K562 (cell line): ENCODE data around the gene PPP1R9A. TPM values are rescaled to one million over a fixed set of nuclear protein-coding genes. Genes with fewer than 3 reads are reported as not detected.

ENCODE experiments used
- ATAC-seq: fragments of 200-7000 bp; cut with Tn5 transposase; 3 replicates; pipeline ENCODE4 v1.9.1; 2020; ENCODE audit warnings: moderate library complexity
- BruUV-seq: library from RNA; stranded (reverse); fragments of 400-500 nt; replicated peaks from 2 replicates; lab custom pipeline; 2021; lab: Mats Ljungman, UMichigan
- CTCF ChIA-PET: fragments of 300-600 bp; formaldehyde crosslinking; extraction: SDS; loops from one replicate; lab custom pipeline; 2021; ENCODE audit warnings: low intra/inter-chr PET ratio; lab: Yijun Ruan, JAX
- POLR2A ChIA-PET: fragments of 300-600, 350-650 bp; sonication (Branson Sonifier 250); formaldehyde crosslinking; extraction: SDS; loops from one replicate; lab custom pipeline; 2021; ENCODE audit warnings: antibody characterized with exemption, inconsistent platforms; lab: Yijun Ruan, JAX
- DNase-seq, 4 experiments: peaks; one replicate each; pipeline versions ENCODE4 v3.0.0 to v3.0.0-alpha.2; 2011 to 2018; ENCODE audit warnings: low spot score in 3 of 4, mixed read lengths in 3 of 4; ENCODE audit errors: extremely low read depth in 1 of 4
- FAIRE-seq: peaks from 2 replicates; lab custom pipeline; 2011; peaks lifted over from hg19 to GRCh38; lab: Jason Lieb, UNC
- H2AFZ ChIP-seq: 2 replicates; pipeline ENCODE4 v1.6.0; 2011; ENCODE audit warnings: low read depth, low read length, control low read depth, inconsistent platforms
- H3K27ac ChIP-seq: fragments of 200-600 bp; 3 replicates; pipeline ENCODE4 v1.8.0; 2011; ENCODE audit warnings: low read depth, mild to moderate bottlenecking, control low read depth, inconsistent platforms, low read length, moderate library complexity, mixed read lengths; ENCODE audit errors: extremely low read depth
- H3K27me3 ChIP-seq, 2 experiments: fragments of 300-600 bp in 1 of 2; 2 replicates in 1 of 2; 3 replicates in 1 of 2; pipeline versions ENCODE4 v1.6.0 to v1.8.0; 2011; ENCODE audit warnings: inconsistent platforms in 2 of 2, low read length in 2 of 2, mild to moderate bottlenecking in 1 of 2, mixed read lengths in 1 of 2, moderate library complexity in 1 of 2; ENCODE audit not compliant: control insufficient read depth in 2 of 2, insufficient read depth in 2 of 2
- H3K36me3 ChIP-seq: fragments of 300-600 bp; 3 replicates; pipeline ENCODE4 v1.8.0; 2011; ENCODE audit warnings: mild to moderate bottlenecking, low read length, inconsistent platforms; ENCODE audit not compliant: control insufficient read depth, insufficient read depth
- H3K4me1 ChIP-seq, 2 experiments: fragments of 200-600 bp in 1 of 2; replicated peaks in 1 of 2; 2 replicates in 1 of 2; 3 replicates in 1 of 2; pipeline versions ENCODE4 v1.5.1 to v1.8.0; 2011; ENCODE audit warnings: inconsistent platforms in 2 of 2, low read length in 2 of 2, mild to moderate bottlenecking in 1 of 2, mixed read lengths in 1 of 2, moderate library complexity in 1 of 2; ENCODE audit not compliant: control insufficient read depth in 2 of 2, insufficient read depth in 2 of 2
- H3K4me2 ChIP-seq: 2 replicates; pipeline ENCODE4 v1.6.1; 2011; ENCODE audit warnings: low read length, control low read depth, inconsistent platforms, mixed read lengths; ENCODE audit not compliant: insufficient read depth
- H3K4me3 ChIP-seq: fragments of 200-600 bp; sonication (generic), shearing (Covaris generic); 2 replicates; pipeline ENCODE4 v1.5.1; 2016; ENCODE audit warnings: control low read depth, inconsistent platforms
- H3K79me2 ChIP-seq: fragments of 200-600 bp; 3 replicates; pipeline ENCODE4 v1.8.0; 2011; ENCODE audit warnings: low read length, inconsistent platforms; ENCODE audit not compliant: control insufficient read depth, insufficient read depth
- H3K9ac ChIP-seq, 2 experiments: 2 replicates each; pipeline versions ENCODE4 v1.6.0 to v1.6.1; 2011; ENCODE audit warnings: low read depth in 2 of 2, low read length in 2 of 2, control low read depth in 1 of 2, inconsistent platforms in 1 of 2, mild to moderate bottlenecking in 1 of 2, mixed read lengths in 1 of 2; ENCODE audit not compliant: insufficient read depth in 1 of 2
- H3K9me1 ChIP-seq: one replicate; pipeline ENCODE4 v1.6.0; 2011; ENCODE audit warnings: inconsistent platforms, mild to moderate bottlenecking, low read length, moderate library complexity; ENCODE audit not compliant: control insufficient read depth, insufficient read depth
- H3K9me3 ChIP-seq: replicated peaks from 2 replicates; pipeline ENCODE4 v1.5.1; 2011; ENCODE audit warnings: low read depth, low read length, inconsistent platforms; ENCODE audit not compliant: control insufficient read depth, insufficient read depth
- H4K20me1 ChIP-seq: replicated peaks from 2 replicates; pipeline ENCODE4 v1.6.1; 2011; ENCODE audit warnings: low read length, inconsistent platforms, mixed read lengths; ENCODE audit not compliant: control insufficient read depth, insufficient read depth
- ARNT ChIP-seq, 2 experiments: fragments of 450-650 bp; IDR thresholded peaks; 2 replicates each; pipeline ENCODE4 v1.6.1; 2016; ENCODE audit warnings: mild to moderate bottlenecking in 1 of 2
- CBFA2T2 ChIP-seq: fragments of 450-650 bp; conservative IDR thresholded peaks from 2 replicates; pipeline ENCODE4 v1.6.1; 2017; ENCODE audit warnings: mild to moderate bottlenecking
- DACH1 ChIP-seq: fragments of 450-650 bp; IDR thresholded peaks from 2 replicates; pipeline ENCODE4 v1.6.1; 2018; ENCODE audit not compliant: partially characterized antibody
- ESRRB ChIP-seq: fragments of 250-450 bp; sonication (Bioruptor Pico); IDR thresholded peaks from 2 replicates; pipeline ENCODE4 v1.5.0; 2020; ENCODE audit warnings: mild to moderate bottlenecking, moderate library complexity, borderline replicate concordance
- FUS ChIP-seq: fragments of 200-400 bp; formaldehyde crosslinking; optimal IDR thresholded peaks from 2 replicates; pipeline ENCODE3; 2017; ENCODE audit warnings: low read depth, low read length
- PCBP1 ChIP-seq: fragments of 200-400 bp; formaldehyde crosslinking; IDR thresholded peaks from 2 replicates; pipeline ENCODE4 v1.6.1; 2018; ENCODE audit warnings: mild to moderate bottlenecking, low read depth, low read length; ENCODE audit not compliant: poor library complexity, severe bottlenecking
- POLR3G ChIP-seq: IDR thresholded peaks from 2 replicates; pipeline ENCODE4 v1.6.1; 2011; ENCODE audit not compliant: insufficient read length, insufficient replicate concordance; ENCODE audit errors: extremely low read depth
- U2AF1 ChIP-seq: fragments of 200-400 bp; formaldehyde crosslinking; optimal IDR thresholded peaks from 2 replicates; pipeline ENCODE3; 2017; ENCODE audit warnings: mild to moderate bottlenecking, low read depth, low read length, moderate library complexity
- ZNF217 ChIP-seq: sonication (generic); formaldehyde crosslinking; IDR thresholded peaks from 2 replicates; pipeline ENCODE4 v1.8.0; 2022; ENCODE audit warnings: mild to moderate bottlenecking, missing genetic modification reagents
- ZNF311 ChIP-seq: fragments of 250-450 bp; sonication (Bioruptor Pico); IDR thresholded peaks from 2 replicates; pipeline ENCODE4 v1.4.0; 2020; ENCODE audit warnings: mild to moderate bottlenecking, moderate library complexity
- ZNF551 ChIP-seq: fragments of 250-450 bp; sonication (Bioruptor Pico); IDR thresholded peaks from 2 replicates; pipeline ENCODE4 v1.5.0; 2021; ENCODE audit warnings: mild to moderate bottlenecking, moderate library complexity
- WGBS: fragments of 100-300 bp; shearing (Covaris generic); methylation state at CpG from one replicate; pipeline ENCODE4 v1.1.6; 2016; ENCODE audit warnings: low coverage, mixed read lengths; ENCODE audit not compliant: insufficient coverage; ENCODE audit errors: missing lambda C conversion rate; 5-methylcytosine and 5-hydroxymethylcytosine counted together
- in situ Hi-C: fragments of 300-500 bp; cut with MboI; formaldehyde crosslinking; loops from 4 replicates; pipeline ENCODE4 v1.15.0; 2018; ENCODE audit warnings: inconsistent platforms, mixed read lengths
- intact Hi-C: fragments of 100-400 bp; cut with micrococcal nuclease; formaldehyde crosslinking; loops from 2 replicates; pipeline ENCODE4 v1.14.2; 2022
- polyA plus RNA-seq, 8 experiments: library from polyadenylated mRNA; depleted of rRNA in 4 of 8; stranded (reverse) in 5 of 8; unstranded in 3 of 8; fragments of >200 nt; fragmentation: Nextera tagmentation in 2 of 8; fragmentation: Illumina TruSeq in 1 of 8; extraction: Ambion mirVana in 2 of 8; extraction: Trizol in 1 of 8; gene quantifications; 2 replicates each; pipeline versions ENCODE4 v1.2.1 to v1.2.3, GENCODE V29; 2011 to 2014; ENCODE audit warnings: inconsistent platforms in 1 of 8, missing spikeins in 1 of 8
- total RNA-seq, 7 experiments: library from RNA; depleted of rRNA in 6 of 7; stranded (reverse); fragments of >200 nt in 6 of 7; fragmentation: Illumina TruSeq in 2 of 7; extraction: Trizol in 2 of 7; gene quantifications; 2 replicates each; pipeline versions ENCODE4 v1.2.1 to v1.2.3, GENCODE V29; 2011 to 2021; ENCODE audit warnings: low replicate concordance in 1 of 7
- TF ChIP-seq, protein P1 (sequence below): sonication (generic); formaldehyde crosslinking; IDR thresholded peaks from 2 replicates; pipeline ENCODE4 v1.8.1; 2022; ENCODE audit warnings: missing genetic modification reagents

Gene PPP1R9A
- total and polyA plus RNA-seq, 9 of the 15 experiments (the other 6 are each of a cell fraction or from before 2014, with no cell fraction given), result 0.24 TPM; not detected in 8

DNA sequence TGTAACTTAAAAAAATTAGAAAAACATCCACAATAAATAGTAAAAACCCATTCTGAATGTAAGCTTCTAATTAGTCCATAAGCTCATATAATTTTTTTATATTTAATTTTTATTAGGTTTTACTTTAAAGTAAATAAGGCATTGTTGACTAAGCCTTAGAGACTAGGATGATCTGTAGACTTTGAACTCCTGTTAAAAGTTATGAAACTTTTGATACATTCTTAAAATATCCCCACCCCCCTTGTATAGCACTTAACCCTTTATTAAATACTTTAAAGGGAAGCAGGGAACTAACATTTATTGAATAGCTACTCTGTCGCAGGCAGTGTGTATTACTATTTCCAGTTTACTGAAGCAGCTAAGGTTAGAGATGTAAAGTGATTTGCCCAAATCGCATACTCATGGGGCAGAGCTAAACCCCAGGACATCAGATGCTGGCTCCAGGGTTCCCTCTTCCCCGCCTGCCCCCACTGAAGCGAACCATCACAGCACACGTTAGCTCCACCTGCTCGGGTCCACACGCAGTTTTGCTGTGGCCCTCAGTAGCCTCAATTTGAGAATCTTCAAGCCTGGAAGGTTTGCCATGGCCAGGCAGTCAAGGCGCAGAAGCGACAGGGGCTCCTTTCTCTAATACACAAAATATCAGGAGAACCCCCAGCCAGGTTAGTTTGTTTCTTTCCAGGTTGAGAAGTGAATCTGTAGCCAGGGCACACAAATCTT lies 416.2 kb downstream of the PPP1R9A start:
- H3K9me1 ChIP-seq, result no peaks in the 10 kb centered on the region
- no peak for TF ChIP-seq PCBP1
- TF ChIP-seq POLR3G, result no peak
- TF ChIP-seq ARNT (IDR thresholded peaks at IDR 0.05), result no peak
- TF ChIP-seq ESRRB, result no peak
- TF ChIP-seq ZNF311 (CRISPR knock-in tag), result no peak
- TF ChIP-seq, protein P1, sequence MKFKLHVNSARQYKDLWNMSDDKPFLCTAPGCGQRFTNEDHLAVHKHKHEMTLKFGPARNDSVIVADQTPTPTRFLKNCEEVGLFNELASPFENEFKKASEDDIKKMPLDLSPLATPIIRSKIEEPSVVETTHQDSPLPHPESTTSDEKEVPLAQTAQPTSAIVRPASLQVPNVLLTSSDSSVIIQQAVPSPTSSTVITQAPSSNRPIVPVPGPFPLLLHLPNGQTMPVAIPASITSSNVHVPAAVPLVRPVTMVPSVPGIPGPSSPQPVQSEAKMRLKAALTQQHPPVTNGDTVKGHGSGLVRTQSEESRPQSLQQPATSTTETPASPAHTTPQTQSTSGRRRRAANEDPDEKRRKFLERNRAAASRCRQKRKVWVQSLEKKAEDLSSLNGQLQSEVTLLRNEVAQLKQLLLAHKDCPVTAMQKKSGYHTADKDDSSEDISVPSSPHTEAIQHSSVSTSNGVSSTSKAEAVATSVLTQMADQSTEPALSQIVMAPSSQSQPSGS, result no peak
- no peak for TF ChIP-seq CBFA2T2
- no peak for TF ChIP-seq DACH1
- TF ChIP-seq ZNF217 (CRISPR knock-in tag), result no peak
- TF ChIP-seq U2AF1, result no peak
- TF ChIP-seq FUS, result no peak
- no peak for TF ChIP-seq ZNF551
- ChIA-PET CTCF (no interaction called here), POLR2A (no interaction called here)
- no peak overlapping the region for H3K4me2 ChIP-seq
- BruUV-seq, result no TSS peak
- no peak overlapping the region for H3K27ac ChIP-seq
- peaks cover 0 to 7% of the 10 kb centered on the region in 2 experiments; a peak in 1 of 5 replicates for H3K27me3 ChIP-seq
- no peaks in the 10 kb centered on the region for H4K20me1 ChIP-seq
- no peak overlapping the region for H3K4me3 ChIP-seq
- no peaks in the 10 kb centered on the region for H3K9me3 ChIP-seq
- no peak for DNase-seq
- H3K9ac ChIP-seq, result no peak overlapping the region
- ATAC-seq, result no peak
- no peak for FAIRE-seq
- intact Hi-C loops (no loop called here), in situ Hi-C loops (no loop called here)
- H3K36me3 ChIP-seq, result no peaks in the 10 kb centered on the region
- H2AFZ ChIP-seq, result no peak overlapping the region
- H3K79me2 ChIP-seq, result no peaks in the 10 kb centered on the region
- no peaks in the 10 kb centered on the region; a peak in 1 of 5 replicates for H3K4me1 ChIP-seq
- 1% methylated on average over 8 of the region's 9 CpGs for WGBS
